Hematopoietic multipotent progenitor cell (in vitro differentiated cells): ENCODE results near the gene SYMPK. TPM values are rescaled to one million over a fixed set of nuclear protein-coding genes. Genes with fewer than 3 reads are reported as not detected.
A peak's percentile ranks its signal among the peaks of the same experiment; 100 is the strongest.
"Not testable (repeated sequence)": the region's sequence is repeated elsewhere in the genome, so short reads cannot be mapped to it uniquely, and the experiment has no call there.

Experiments used
- DNase-seq, 3 donors: peaks; one replicate each; pipeline ENCODE4 v3.0.0-alpha.2; 2011 to 2015; ENCODE audit warnings: low read depth in 2 of 3, low spot score in 2 of 3
- total RNA-seq: library from RNA; depleted of rRNA; stranded (reverse); fragments of >200 nt; gene quantifications from one replicate; pipeline ENCODE4 v1.2.3, GENCODE V29; 2012

The SYMPK gene
- total RNA-seq, 1 donor: 69.5 TPM

GRCh38 chr19:45872095-45872919, 9.4 kb upstream of the SYMPK start:
- no peak for DNase-seq

DNA sequence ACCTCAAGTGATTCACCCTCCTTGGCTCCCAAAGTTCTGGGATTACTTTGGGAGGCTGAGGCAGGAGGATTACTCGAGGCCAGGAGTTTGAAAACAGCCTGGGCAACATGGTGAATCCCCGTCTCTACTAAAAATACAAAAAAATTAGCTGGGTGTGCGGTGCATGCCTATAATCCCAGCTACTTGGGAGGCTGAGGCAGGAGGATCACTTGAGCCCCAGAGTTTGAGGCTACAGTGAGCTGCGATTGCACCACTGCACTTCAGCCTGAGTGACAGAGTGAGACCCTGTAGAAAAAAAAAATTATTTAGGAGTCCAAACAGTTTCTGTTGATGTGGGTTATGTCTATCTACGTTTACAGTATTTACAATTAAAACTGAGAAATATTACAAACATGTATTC, 7.9 kb upstream of the SYMPK start:
- DNase-seq: no peak

GRCh38 chr19:45867241-45867640, 4.3 kb upstream of the SYMPK start:
- DNase-seq: not testable (repeated sequence)

DNA sequence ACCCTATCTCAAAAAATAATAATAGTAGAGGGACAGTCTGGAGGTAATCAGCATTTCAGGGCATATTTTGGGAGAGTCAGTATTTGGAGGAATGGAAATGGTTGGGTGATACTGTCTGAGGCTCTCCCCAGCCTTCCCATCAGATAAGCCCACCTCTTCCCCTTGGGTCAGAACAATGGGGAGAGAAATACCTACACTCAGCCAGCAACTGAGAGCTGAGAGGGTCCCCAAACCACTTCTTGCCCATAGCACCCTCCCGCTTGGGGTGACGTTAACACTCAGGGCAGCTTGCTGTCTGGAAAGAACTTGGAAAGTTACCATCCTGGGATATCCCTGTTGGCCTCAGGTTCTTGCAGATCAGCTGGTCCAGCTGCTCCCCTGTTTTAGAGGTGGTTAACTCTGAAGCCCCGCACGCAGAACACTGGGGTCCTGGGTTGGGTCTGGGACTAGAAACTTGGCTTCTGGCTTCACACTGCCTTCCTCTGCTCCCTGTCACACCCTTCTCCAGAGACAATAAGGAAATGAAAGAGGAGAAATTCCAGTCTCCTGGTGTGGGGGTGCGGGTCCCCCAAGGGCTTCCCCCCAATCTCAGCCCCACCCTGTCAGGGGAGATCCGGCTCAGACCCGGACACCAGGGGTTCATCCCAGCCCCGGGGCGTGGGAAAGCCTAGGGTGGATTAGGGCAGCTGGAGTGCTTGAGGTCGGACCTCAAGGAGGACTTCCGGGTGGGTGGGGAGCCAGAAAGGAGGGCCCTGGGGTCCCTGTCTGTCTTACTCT, 3.6 kb upstream of the SYMPK start:
- no peak for DNase-seq

- no peak for DNase-seq
These were observed 2.5 kb upstream of the SYMPK start for GRCh38 chr19:45865269-45865948.

DNA sequence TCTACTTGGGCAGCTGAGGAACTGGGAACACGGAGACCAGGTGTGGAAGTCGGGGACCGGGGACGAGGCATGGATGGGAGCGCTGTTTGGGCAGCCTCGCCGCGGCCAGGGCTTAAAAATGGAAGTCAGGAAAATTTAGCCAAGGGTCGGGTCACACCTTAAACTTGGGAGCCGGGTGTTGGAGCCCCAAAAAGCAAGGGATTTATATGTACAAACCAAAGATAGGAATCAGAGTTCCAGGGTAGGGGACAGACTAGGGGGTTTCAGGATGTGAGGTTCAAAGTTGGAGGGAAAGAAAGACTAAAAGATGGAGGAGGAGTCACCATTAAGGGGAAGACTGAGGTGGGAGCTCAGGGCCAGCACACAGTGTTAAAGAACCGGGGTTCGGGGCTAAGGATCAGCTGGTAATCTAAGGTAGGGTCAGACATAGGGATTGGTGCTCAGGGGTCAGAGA, 1.7 kb upstream of the SYMPK start:
- DNase-seq: no peak

DNA sequence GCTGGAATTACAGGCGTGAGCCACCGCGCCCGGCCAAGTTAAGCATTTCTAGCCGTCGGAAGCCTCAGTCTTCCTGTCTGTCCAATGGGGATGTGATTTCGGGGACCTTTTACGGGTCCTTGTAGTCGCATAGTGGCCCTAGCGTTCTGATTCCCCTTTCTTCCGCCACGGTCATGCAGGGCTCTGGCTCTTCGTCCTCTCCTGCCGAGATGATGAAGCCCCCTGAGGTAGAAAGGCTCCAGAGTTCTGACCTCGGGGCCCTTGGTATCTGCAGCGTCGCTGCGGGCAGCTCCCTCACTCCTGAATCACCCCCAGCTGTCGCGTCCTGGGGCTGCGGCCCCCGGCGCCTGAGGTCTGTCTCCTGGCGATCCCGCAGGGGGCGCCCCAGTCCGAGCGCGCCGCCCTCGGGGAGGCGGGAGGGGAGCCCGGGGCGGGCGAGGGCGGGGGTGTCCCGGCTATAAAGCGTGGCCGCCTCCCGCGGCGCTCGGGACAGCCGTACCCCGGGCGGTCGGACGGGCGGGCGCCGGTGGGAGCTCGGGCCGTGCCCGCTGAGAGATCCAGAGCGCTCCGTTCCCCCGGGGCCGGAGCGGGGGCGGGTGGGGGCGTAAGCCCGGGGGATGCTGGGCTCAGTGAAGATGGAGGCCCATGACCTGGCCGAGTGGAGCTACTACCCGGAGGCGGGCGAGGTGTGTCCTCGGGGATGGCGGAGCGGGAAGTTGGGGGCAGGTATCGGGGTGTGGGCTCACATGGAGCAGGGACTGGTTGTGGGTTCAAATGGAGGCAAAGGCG, 1.1 kb upstream of the SYMPK start, which contains the start of gene FOXA3:
FOXA3 (plus strand) TSS at position 487 of the 789 bp plus-strand sequence; CDS start at position 618, 131 bp downstream.
- peak in 2 of 3 donors; percentile 70 to 75 for DNase-seq

- DNase-seq: no peak
These were observed 440 bp upstream of the SYMPK start for GRCh38 chr19:45863335-45863839.

GRCh38 chr19:45862271-45862563, 730 bp downstream of the SYMPK start:
- DNase-seq: no peak

- DNase-seq: no peak
These were observed 2.3 kb downstream of the SYMPK start for GRCh38 chr19:45860359-45861259.

DNA sequence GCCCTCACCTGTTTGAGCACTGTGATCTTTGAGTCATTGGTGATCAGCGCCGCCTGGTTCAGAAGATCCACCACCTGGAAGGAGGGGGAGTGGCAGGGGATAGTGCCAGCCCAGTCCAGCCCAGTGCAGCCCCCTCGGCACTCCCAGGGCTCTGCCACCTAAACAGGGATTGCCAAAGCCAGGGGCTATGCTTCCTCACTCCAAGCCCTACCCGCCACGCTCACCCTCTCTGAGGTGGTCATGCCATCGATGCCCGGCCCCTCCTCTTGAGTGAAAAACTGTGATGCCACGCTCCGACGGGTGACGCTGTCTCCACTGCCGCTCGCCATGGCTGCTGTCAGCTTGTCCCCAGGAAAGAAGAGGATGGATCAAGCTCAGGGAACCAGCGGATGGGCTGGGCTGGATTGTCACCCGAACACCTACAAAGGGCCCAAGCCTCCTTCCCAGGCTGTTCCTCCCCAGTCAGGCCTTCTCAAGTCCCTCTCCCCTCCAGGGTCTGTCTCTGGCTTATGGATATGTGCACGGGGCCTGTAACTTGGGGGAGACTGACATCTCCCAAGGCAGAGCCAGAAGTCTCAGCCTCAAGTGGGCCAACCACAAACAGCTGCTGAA, 8.7 kb downstream of the SYMPK start:
- no peak for DNase-seq

- DNase-seq: no peak
These were observed 10.0 kb downstream of the SYMPK start for GRCh38 chr19:45852983-45853382.

GRCh38 chr19:45852145-45852750, 10.7 kb downstream of the SYMPK start:
- no peak for DNase-seq

GRCh38 chr19:45848922-45849321, 14.0 kb downstream of the SYMPK start:
- no peak for DNase-seq

DNA sequence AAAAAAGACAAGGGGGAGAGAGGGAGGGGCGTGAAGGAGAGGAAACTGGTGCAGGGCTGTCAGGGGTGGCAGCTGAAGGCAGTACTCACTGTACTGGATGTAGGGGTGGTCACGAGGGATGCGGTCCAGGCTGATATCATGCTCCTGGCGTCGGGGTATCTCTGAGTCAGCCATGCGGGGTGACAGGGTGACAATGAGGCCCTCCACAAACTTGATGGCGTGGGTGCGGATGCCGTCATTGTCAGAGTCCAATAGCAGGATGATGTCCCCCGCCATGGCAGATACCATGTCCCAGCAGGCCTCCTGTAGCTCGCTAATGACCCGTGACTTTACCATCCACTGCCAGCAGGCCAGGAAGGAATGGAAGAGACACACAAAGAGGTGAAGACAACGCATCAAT, 15.3 kb downstream of the SYMPK start:
- DNase-seq: no peak

- no peak for DNase-seq
These were observed 20.7 kb downstream of the SYMPK start for GRCh38 chr19:45842198-45842597.

DNA sequence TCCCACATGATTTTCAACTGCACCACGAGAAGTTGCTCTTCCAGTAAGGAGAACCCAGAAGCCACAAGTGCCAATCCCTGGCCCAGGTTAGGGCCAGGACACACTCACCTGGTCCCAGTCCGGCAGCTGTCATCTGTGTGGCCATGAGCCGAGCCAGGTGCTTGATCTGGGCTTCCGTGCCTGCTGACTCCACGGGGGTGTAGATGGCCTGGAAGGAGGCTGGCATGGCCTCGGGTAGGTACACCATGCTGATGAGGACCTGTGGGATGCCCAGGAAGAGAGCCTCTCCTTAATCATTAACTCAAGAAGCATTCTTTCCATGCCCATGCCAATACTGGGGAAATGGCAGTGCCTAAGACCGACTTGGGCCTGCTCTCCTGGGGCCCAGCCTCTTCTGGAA, 28.0 kb downstream of the SYMPK start:
- no peak for DNase-seq

DNA sequence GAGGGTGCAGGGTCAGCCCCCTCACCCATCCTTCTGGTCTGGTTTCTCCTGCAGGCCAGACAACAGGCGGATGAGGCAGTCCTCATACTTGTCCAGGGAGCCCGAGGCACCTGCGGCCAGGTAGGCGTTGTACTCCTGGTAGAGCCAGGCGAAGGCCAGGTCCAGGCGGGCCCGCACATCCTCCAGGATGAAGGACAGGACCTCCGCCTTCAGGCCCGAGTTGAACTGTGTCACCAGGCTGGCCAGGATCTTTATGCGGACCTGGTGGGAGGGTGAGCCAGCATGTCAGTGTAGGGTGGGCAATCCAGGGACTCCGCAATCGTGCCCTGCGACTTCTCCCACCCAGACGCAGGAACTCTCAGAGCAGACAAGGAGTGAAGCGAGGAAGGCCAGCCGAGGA, 34.0 kb downstream of the SYMPK start:
- no peak for DNase-seq

DNA sequence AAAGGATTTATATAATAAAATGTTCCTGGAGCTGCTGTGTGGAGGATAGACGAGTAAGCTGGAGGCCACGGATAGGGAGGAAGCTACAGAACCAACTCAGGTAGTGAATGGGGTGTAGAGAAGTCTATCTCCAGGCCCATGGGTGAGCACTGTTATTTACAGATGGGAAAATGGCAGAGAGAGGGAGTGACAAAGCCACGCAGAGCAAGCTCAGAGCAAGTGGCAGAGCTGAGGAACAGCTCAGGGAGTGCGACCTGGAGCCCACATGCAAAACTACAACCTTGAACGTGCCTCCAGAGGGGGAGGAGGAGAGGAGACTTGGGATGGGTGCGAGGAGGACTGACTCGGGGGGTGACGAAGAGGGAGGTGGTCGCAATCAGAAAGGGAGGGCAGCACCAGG, 34.4 kb downstream of the SYMPK start:
- no peak for DNase-seq
